ENCODE measurements around the gene SPINK4.

The SPINK4 gene

GRCh38 chr9:33260372-33260771 is 20.4 kb downstream of the SPINK4 start:
- DNase-seq = no peak

- no peak for DNase-seq
Measured at GRCh38 chr9:33263131-33264002, 23.4 kb downstream of the SPINK4 start.

- DNase-seq = peak; percentile 19
Measured at GRCh38 chr9:33264003-33264472, 24.1 kb downstream of the SPINK4 start.

GRCh38 chr9:33264473-33265177 is 24.7 kb downstream of the SPINK4 start, which contains the start of the genes BAG1 and CHMP5:
BAG1 (minus strand) TSS chr9:33264708.
CHMP5 (plus strand) TSS chr9:33265049; CDS start chr9:33265079, 30 bp downstream.
- peak; percentile 100 for DNase-seq

GRCh38 chr9:33265211-33265865 is 25.4 kb downstream of the SPINK4 start:
- DNase-seq = no peak

GRCh38 chr9:33267151-33267767 is 27.3 kb downstream of the SPINK4 start:
- DNase-seq = no peak

GRCh38 chr9:33270146-33270545 is 30.2 kb downstream of the SPINK4 start:
- no peak for DNase-seq

GRCh38 chr9:33272061-33272460 is 32.1 kb downstream of the SPINK4 start:
- no peak for DNase-seq

- no peak for DNase-seq
Measured at GRCh38 chr9:33273266-33273971, 33.5 kb downstream of the SPINK4 start.

- DNase-seq = no peak
Measured at GRCh38 chr9:33273972-33274328, 34.0 kb downstream of the SPINK4 start.

GRCh38 chr9:33277484-33277883 is 37.5 kb downstream of the SPINK4 start:
- no peak for DNase-seq

GRCh38 chr9:33285502-33285901 is 45.5 kb downstream of the SPINK4 start:
- DNase-seq = no peak

GRCh38 chr9:33287087-33287490 is 47.1 kb downstream of the SPINK4 start:
- DNase-seq = no peak

GRCh38 chr9:33288235-33288634 is 48.3 kb downstream of the SPINK4 start:
- DNase-seq = no peak

GRCh38 chr9:33288828-33289483 is 49.0 kb downstream of the SPINK4 start:
- no peak for DNase-seq

GRCh38 chr9:33289496-33289895 is 49.5 kb downstream of the SPINK4 start:
- DNase-seq = peak; percentile 3

- DNase-seq = no peak
Measured at GRCh38 chr9:33289936-33290246, 49.9 kb downstream of the SPINK4 start.

GRCh38 chr9:33290247-33291030 is 50.5 kb downstream of the SPINK4 start, which contains the start of gene NFX1:
NFX1 (plus strand) TSS chr9:33290516; CDS start chr9:33290573, 57 bp downstream.
- peak; percentile 98 for DNase-seq

GRCh38 chr9:33291031-33291397 is 51.0 kb downstream of the SPINK4 start:
- no peak for DNase-seq

- no peak for DNase-seq
Measured at GRCh38 chr9:33291901-33292300, 51.9 kb downstream of the SPINK4 start.

- no peak for DNase-seq
Measured at GRCh38 chr9:33293782-33294181, 53.8 kb downstream of the SPINK4 start.
